Keratinocyte (primary cell): ENCODE results near the gene BNIP1. TPM values are rescaled to one million over a fixed set of nuclear protein-coding genes. Genes with fewer than 3 reads are reported as not detected.

ENCODE experiments used
- DNase-seq: peaks from one replicate; pipeline ENCODE4 v3.0.0-alpha.2; 2011; ENCODE audit warnings: low read depth, missing footprints, low spot score
- FAIRE-seq: peaks from 2 replicates; lab custom pipeline; 2011; peaks lifted over from hg19 to GRCh38; lab: Jason Lieb, UNC
- H2AFZ ChIP-seq: 2 replicates; pipeline ENCODE4 v1.6.0; 2012; ENCODE audit warnings: low read length, control low read depth, inconsistent platforms; ENCODE audit not compliant: control insufficient read depth
- H3K27ac ChIP-seq: 2 replicates; pipeline ENCODE4 v1.5.1; 2011; ENCODE audit warnings: low read length; ENCODE audit not compliant: control insufficient read depth, insufficient read depth
- H3K27me3 ChIP-seq: 3 replicates; pipeline ENCODE4 v1.6.0; 2011; ENCODE audit warnings: low read length; ENCODE audit not compliant: control insufficient read depth, insufficient read depth; ENCODE audit errors: extremely low read depth
- H3K36me3 ChIP-seq, 2 experiments: 2 replicates in 1 of 2; 3 replicates in 1 of 2; pipeline ENCODE4 v1.5.1; 2011; ENCODE audit warnings: low read length in 2 of 2, mild to moderate bottlenecking in 1 of 2; ENCODE audit not compliant: control insufficient read depth in 2 of 2, insufficient read depth in 2 of 2; ENCODE audit errors: extremely low read depth in 1 of 2
- H3K4me1 ChIP-seq: 3 replicates; pipeline ENCODE4 v1.5.1; 2011; ENCODE audit warnings: low read length; ENCODE audit not compliant: control insufficient read depth, insufficient read depth; ENCODE audit errors: extremely low read depth
- H3K4me2 ChIP-seq: 3 replicates; pipeline ENCODE4 v1.6.0; 2011; ENCODE audit warnings: low read depth, low read length; ENCODE audit not compliant: control insufficient read depth, insufficient read depth; ENCODE audit errors: extremely low read depth
- H3K4me3 ChIP-seq, 3 experiments: fragments of 200-600 bp in 1 of 3; sonication (generic) in 1 of 3; 2 replicates in 2 of 3; 3 replicates in 1 of 3; pipeline ENCODE4 v1.5.1; 2011 to 2016; ENCODE audit warnings: low read length in 3 of 3, mild to moderate bottlenecking in 3 of 3, control low read depth in 2 of 3, inconsistent platforms in 1 of 3, low read depth in 1 of 3, mixed read lengths in 1 of 3, mixed run types in 1 of 3, moderate library complexity in 1 of 3; ENCODE audit not compliant: control insufficient read depth in 2 of 3, insufficient read depth in 2 of 3; ENCODE audit errors: extremely low read depth in 1 of 3
- H3K79me2 ChIP-seq: 2 replicates; pipeline ENCODE4 v1.6.0; 2012; ENCODE audit warnings: low read length; ENCODE audit not compliant: control insufficient read depth, insufficient read depth
- H3K9ac ChIP-seq: 3 replicates; pipeline ENCODE4 v1.6.0; 2011; ENCODE audit warnings: low read length; ENCODE audit not compliant: control insufficient read depth, insufficient read depth; ENCODE audit errors: extremely low read depth
- H3K9me1 ChIP-seq: 3 replicates; pipeline ENCODE4 v1.6.0; 2011; ENCODE audit warnings: low read length; ENCODE audit not compliant: control insufficient read depth, insufficient read depth; ENCODE audit errors: extremely low read depth
- H3K9me3 ChIP-seq: 2 replicates; pipeline ENCODE4 v1.5.1; 2012; ENCODE audit warnings: low read depth, low read length; ENCODE audit not compliant: control insufficient read depth
- H4K20me1 ChIP-seq: 3 replicates; pipeline ENCODE4 v1.6.0; 2011; ENCODE audit warnings: low read length; ENCODE audit not compliant: control insufficient read depth, insufficient read depth; ENCODE audit errors: extremely low read depth
- CTCF ChIP-seq, 3 experiments: IDR thresholded peaks in 1 of 3; conservative IDR thresholded peaks in 1 of 3; optimal IDR thresholded peaks in 1 of 3; 2 replicates in 2 of 3; 3 replicates in 1 of 3; pipeline versions ENCODE3 to v1.5.1; 2011; ENCODE audit warnings: low read length in 3 of 3, mild to moderate bottlenecking in 3 of 3, moderate library complexity in 2 of 3, control low read depth in 1 of 3, inconsistent platforms in 1 of 3; ENCODE audit not compliant: insufficient read depth in 2 of 3; ENCODE audit errors: extremely low read depth in 1 of 3
- EZH2 ChIP-seq: IDR thresholded peaks from one replicate; pipeline ENCODE4 v1.6.1; 2012; ENCODE audit warnings: inconsistent platforms, mild to moderate bottlenecking, low read length, moderate library complexity
- dilution Hi-C: fragments of 300-500 bp; cut with MboI; formaldehyde crosslinking; loops from one replicate; pipeline ENCODE4 v1.7.0; 2020; ENCODE audit warnings: low sequenced_read_pairs; ENCODE audit not compliant: extremely low pct_ligation_motif_present
- polyA plus RNA-seq, 5 experiments: library from polyadenylated mRNA; depleted of rRNA in 3 of 5; stranded (reverse) in 3 of 5; stranded (forward) in 1 of 5; unstranded in 1 of 5; fragments of >200 nt; gene quantifications; 1 replicate in 1 of 5; 2 replicates in 3 of 5; 3 replicates in 1 of 5; pipeline versions ENCODE4 v1.2.1 to v1.2.3, GENCODE V29; 2011 to 2012; ENCODE audit warnings: missing spikeins in 2 of 5, low read depth in 1 of 5, low replicate concordance in 1 of 5

The BNIP1 gene
- polyA plus RNA-seq, 1 donor (not counting 4 experiments of a cell fraction or from before 2014, with no cell fraction given) = 18.2 TPM

DNA sequence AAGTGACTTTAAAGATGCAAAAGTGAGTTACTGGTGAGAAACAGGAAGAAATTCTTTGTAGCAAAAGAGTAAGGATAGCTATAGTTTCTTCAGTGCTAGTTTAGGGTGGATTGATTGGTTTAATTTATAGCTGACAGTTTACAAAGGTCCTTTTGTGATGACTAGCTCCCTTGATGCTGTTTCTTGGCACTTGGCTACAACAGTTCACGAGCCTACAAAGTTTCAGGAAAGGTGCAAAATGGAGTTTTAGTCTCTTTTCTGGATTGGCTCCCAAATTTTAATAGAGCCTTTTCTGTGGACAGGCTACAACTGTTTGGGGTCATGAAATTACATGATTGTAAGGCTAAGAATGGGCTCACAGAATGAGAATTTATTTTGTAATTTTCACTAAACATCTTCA is 40.9 kb upstream of the BNIP1 start:
- no peak overlapping the region for H3K27ac ChIP-seq
- no peak overlapping the region for H3K9ac ChIP-seq
- TF ChIP-seq EZH2 (no peak), CTCF (optimal IDR thresholded peaks at IDR 0.05 in 1 of 3, IDR thresholded peaks at IDR 0.05 in 1 of 3, conservative IDR thresholded peaks at IDR 0.05 in 1 of 3; ENCODE audit: extremely low read depth in 1 of 3, insufficient read depth in 2 of 3, low read length in 3 of 3) (no peak)
- no peaks in the 10 kb centered on the region for H3K79me2 ChIP-seq
- H4K20me1 ChIP-seq = no peaks in the 10 kb centered on the region
- DNase-seq (no peak), FAIRE-seq (no peak)
- H2AFZ ChIP-seq = no peak overlapping the region
- dilution Hi-C loops = no loop called here
- H3K4me1 ChIP-seq = no peaks in the 10 kb centered on the region
- no peaks in the 10 kb centered on the region for H3K9me1 ChIP-seq
- H3K9me3 ChIP-seq = no peaks in the 10 kb centered on the region
- H3K36me3 ChIP-seq = no peaks in the 10 kb centered on the region
- no peak overlapping the region for H3K4me2 ChIP-seq
- H3K27me3 ChIP-seq = no peaks in the 10 kb centered on the region
- no peak overlapping the region for H3K4me3 ChIP-seq

- H3K27me3 ChIP-seq = no peaks in the 10 kb centered on the region
- FAIRE-seq (no peak), DNase-seq (no peak)
- no peaks in the 10 kb centered on the region for H3K9me1 ChIP-seq
- no peak overlapping the region for H3K27ac ChIP-seq
- TF ChIP-seq EZH2 = no peak
- no peak for TF ChIP-seq CTCF (optimal IDR thresholded peaks at IDR 0.05 in 1 of 3, IDR thresholded peaks at IDR 0.05 in 1 of 3, conservative IDR thresholded peaks at IDR 0.05 in 1 of 3; ENCODE audit: extremely low read depth in 1 of 3, insufficient read depth in 2 of 3, low read length in 3 of 3)
- no peaks in the 10 kb centered on the region for H3K36me3 ChIP-seq
- H3K4me3 ChIP-seq = no peak overlapping the region
- no peak overlapping the region for H2AFZ ChIP-seq
- no peaks in the 10 kb centered on the region for H3K9me3 ChIP-seq
- H3K4me2 ChIP-seq = no peak overlapping the region
- no peaks in the 10 kb centered on the region for H3K4me1 ChIP-seq
- dilution Hi-C loops = no loop called here
- H4K20me1 ChIP-seq = no peaks in the 10 kb centered on the region
- H3K79me2 ChIP-seq = no peaks in the 10 kb centered on the region
- H3K9ac ChIP-seq = no peak overlapping the region
Observed at GRCh38 chr5:173108914-173109313, 35.4 kb upstream of the BNIP1 start.
